Urothelium cell line (cell line): ENCODE data around the gene CCDC188.

Experiments used
- DNase-seq: peaks from one replicate; pipeline ENCODE4 v3.0.0; 2011; ENCODE audit warnings: low spot score, mixed read lengths
- FAIRE-seq: peaks from 2 replicates; lab custom pipeline; 2011; peaks lifted over from hg19 to GRCh38; lab: Jason Lieb, UNC

The CCDC188 gene

DNA sequence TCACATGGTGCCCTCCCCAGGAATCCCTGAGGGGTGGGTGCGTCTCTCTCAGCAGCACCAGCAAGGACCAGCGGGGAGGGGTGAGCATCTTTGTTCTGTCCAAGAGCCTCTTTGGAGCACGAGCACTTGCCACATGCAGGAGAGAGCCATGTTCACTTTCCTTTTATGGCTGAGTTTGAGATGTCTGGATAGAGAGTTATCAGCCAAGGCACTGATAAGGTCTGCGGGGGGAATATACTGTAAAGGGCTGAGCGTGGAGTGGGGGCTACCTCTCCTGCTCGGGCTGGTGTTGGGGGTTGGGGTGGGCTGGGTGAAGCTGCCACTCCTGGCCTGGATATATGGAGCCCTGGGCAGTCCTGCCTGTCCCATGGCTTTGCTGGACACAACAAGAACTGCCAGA, 34.9 kb upstream of the CCDC188 start:
- DNase-seq = no peak
- FAIRE-seq = no peak

DNA sequence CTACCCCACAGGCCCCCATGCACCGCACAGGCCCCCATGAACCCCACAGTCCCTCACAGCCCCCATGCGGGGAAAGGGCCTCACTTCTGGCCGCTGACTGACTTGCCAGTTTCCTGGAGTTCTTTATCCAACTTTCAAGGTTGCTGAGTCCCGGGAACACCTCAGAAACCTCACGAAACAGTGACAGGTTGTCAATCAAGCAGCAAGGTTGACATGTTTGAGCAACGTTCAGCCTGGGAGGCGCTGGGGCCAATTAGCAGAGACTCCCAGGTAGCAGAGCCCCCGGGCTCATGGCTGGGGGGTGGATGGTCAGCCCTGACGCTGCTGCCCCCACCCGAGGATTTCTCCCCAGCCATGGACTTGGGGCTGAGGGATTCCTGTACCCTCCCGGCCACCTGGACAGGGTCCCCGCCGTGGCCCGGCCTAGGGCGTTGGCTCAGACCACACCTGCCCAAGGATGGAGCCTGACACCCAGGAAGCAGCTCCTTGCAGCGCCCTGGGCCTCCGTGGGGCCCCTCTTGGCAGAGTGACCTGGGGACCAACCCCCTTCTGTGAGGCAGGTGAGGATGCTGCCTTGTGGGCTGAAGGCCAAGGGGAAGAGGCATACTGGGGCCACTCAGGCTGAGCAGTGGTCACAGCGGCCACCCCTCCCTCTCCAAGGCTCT, 33.8 kb upstream of the CCDC188 start:
- DNase-seq (no peak), FAIRE-seq (no peak)

DNA sequence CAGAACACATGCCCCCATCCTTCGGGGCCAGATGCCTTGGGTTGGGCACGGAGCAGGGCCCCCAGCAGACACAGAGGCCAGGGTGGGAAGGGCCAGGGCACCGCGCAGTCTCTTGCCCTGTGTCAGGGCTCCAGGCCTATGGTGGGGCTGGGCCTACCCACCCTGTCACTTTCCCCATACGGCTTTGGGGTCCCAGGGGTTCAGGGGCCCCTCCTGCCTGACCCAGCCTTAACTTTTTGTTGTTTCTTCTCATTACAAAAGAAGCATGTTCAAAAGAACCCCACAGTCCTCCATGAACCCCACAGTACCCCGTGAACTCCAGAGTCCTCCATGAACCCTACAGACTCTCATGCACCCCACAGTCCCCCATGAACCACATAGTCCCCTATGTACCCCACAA, 33.0 kb upstream of the CCDC188 start:
- FAIRE-seq = no peak
- DNase-seq = no peak

DNA sequence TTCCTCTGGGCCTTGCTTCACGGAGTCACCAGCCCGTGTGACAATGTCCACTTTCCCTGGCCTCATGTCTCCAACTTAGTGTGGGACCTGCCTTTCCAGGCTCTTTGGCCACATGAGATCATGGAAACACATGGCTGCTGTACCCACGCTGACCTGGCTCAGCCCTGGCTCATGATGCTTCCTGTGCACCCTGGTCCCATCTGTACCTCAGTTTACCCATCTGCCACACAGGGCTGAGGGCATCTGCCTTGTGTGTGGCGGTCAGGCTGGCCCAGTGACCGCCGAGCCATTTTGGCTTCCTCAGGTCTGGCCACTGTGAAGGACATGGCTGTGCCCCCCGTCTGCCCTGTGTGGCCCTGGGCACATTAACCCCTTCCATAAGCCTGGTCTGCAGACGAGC, 32.2 kb upstream of the CCDC188 start:
- DNase-seq (no peak), FAIRE-seq (peak; percentile 79)

DNA sequence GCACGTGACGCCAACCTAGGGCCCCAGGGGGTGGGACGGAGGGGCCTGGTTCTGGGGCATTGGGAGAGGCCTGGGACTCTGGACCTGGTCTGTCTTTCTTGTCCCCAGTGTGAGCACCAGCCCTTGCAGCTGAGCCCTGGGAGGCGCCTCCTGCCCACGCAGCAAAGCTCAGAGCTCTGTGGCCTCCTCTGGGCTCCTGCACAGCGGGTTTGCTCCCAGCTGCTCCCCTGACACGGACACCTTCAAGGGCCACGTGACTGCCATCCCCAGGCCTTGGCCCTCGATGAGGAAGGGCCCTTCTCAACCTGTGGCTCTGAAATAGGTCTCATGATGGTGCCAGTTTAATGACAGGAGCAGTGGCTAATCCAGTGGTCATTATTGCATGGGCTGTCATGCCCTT, 31.5 kb upstream of the CCDC188 start:
- no peak for FAIRE-seq

DNA sequence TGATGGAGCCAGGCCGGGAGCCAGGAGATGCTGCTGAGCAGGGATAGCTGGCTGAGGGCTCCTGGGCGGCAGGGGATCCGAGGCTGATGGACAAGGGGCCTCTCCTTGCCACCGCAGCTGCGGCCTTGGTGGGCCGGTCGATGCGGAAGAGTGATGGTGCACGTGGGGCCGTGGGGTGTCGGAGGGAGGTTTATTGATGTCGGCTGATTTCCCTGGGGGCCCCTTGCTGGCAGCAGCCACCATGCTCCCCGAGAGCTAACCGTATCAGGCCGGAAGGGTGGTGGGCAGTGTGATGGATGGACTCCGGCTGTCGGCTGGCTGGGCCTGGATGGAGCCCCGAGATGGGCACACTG, 31.0 kb upstream of the CCDC188 start:
- FAIRE-seq = no peak
- no peak for DNase-seq

More for the DNA sequence above, 31.5 kb upstream of the CCDC188 start:
- no peak for DNase-seq

DNA sequence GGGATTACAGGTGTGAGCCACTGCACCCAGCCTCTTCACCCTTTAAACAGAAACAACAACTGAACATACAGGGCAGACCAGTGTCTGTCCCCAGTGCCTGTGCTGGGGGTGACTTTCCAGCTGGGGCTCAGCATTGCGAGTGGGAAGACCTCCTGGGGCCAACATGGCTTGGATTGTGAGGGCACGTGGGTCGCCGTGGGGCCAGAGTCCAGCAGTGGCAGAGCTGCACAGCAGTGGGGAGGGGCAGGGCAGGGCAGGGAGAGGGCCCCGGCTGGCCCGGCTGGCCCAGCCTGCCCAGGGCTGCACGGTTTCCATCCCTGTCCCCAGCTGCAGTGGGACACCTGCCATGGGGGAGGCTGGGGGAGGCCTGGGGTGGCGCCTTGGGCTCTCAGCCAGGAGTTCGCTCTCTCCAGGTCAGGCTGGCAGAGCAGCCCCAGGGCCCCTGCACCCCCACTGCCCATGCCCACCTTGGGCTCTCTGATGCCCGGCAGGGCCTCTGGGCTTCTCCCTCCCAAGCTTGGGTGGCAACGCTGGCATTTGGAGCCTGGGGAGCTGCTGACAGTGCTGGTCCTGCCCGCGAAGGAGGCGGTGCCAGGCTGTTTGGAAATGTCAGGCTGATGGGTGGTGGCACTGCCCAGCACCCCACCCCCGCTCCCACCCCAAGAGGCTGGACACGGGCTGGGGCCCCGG, 30.5 kb upstream of the CCDC188 start:
- no peak for FAIRE-seq

DNA sequence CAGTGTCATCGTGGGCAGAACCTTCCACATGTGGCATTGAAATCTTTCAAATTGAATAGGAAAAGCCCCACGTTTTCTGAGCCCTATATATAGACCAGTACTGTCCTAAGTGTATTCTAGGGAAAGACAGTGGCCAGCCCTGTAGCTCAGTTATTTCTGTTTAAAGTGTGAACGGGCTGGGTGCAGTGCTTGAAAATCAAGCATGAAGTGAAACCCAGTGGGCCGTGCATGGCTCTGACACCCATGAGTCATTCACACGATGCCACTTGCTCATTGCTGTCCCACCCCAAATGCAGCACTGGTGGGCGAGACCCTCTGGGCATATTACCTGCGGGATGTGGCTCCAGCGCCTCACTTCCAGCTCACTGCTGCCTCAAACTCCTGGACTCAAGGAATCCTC, 29.8 kb upstream of the CCDC188 start:
- DNase-seq (no peak), FAIRE-seq (peak; percentile 23)

More for the DNA sequence above, 30.5 kb upstream of the CCDC188 start:
- DNase-seq = no peak

DNA sequence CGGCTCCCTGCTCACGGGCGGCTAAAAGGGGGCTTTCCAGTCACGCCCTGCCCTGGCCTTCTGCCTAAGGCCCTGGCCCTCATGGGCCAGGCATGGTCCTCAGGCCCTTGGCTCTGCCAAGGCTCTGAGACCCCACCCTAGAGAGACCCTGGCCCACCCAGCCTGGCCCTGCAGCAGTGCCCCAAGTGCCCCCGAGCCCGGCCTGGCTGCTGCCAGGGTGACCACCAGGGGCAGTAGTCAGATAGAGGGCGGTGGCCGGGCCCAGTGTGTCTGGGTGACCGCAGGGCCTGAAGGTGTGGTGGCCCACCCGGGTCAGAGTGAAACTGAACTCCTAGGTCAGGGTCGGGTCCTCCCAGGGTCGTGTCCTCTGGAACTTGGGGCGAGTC, 29.4 kb upstream of the CCDC188 start:
- no peak for FAIRE-seq
- DNase-seq = no peak

DNA sequence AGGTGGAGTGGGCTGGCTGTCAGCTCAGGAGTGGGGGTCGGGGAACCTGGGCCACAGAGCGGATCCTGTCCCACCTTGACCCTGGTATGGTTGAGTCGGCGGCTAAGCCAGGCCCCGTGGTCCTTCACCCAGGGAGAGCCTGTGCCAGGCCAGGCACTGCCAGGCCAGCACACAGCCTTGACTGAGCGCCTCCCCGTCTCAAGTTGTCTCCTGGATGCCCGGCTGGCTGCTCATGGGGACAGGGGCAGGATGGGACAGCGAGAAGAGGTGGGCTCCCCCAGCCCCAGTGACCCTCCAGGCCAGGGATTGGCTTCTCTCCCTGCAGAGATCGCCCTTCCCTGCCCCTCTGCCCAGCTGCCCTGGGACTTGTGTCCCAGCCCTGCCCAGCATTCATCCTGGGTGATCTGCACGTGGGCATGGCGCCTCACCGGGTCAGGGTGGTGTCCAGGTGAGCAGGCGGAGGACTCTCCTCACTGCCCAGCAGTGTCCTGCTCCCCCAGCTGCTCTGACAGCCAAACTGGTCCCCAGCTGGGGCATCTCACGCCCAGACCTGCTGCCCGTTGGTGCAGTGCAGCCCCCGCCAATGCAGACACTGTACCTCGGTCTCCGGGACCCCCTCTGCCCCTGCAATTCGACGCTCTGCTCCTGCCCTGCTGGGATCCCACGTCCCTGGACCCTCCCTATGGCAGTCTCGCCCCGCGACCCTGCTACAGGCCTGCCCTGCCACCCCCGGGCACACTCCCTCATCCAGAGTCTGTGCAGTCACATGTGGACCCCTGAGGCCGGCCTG, 28.8 kb upstream of the CCDC188 start:
- DNase-seq (no peak), FAIRE-seq (no peak)

DNA sequence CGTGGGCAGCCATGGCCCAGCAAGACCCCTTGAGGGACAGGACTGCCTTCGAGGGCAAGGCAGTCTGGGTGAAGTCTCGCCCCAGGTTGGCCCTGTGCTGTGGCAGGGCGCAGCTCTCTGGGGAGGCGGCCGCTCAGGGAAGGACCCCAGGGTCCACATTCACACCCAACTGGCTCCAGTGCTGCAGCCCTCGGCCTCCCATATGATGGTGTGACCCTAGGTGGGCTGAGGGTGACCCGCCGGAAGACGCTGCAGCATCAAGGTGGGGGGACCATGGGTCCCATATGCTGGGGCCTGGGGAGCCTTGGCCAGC, 28.0 kb upstream of the CCDC188 start:
- DNase-seq (no peak), FAIRE-seq (no peak)

DNA sequence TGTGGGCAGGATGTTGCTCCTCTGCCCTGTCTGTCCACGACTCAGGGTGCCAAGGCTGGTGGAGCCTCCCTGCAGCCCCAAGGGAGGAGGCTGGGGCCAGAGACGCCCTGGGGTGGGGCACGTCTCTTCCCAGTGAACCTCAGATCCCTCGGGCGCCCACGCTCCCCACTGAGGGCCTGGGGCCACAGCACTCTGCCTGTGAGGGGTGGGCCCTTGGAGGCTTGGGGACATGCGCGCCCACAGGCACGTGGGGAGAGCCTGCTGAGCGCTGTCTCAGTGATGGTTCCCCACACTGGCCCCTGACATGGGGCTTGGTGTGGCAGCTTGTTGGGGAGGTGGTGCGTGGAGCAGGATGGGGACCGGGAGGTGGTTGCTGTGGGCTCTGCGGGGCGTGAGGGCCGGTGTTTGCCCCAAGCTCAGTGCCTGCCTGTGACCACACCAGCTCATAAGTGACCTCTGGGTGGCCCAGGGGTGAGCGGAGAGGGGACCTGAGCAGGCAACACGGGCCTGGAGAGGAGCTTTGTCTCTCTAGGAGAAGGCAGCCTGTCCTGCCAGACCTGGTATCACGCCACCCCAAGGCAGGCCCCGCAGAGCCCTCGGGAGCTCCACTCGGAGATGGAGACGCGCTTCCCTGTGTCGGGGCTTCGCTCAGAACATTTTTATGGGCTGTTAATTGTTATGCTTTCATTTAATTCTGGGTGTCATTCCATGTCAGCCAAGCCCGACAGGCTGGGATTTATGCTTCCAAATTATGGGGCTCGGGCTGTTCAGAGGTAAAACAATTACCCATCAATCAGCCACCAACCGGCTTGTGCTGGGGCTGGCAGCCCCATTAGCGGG, 27.4 kb upstream of the CCDC188 start:
- no peak for FAIRE-seq
- no peak for DNase-seq

DNA sequence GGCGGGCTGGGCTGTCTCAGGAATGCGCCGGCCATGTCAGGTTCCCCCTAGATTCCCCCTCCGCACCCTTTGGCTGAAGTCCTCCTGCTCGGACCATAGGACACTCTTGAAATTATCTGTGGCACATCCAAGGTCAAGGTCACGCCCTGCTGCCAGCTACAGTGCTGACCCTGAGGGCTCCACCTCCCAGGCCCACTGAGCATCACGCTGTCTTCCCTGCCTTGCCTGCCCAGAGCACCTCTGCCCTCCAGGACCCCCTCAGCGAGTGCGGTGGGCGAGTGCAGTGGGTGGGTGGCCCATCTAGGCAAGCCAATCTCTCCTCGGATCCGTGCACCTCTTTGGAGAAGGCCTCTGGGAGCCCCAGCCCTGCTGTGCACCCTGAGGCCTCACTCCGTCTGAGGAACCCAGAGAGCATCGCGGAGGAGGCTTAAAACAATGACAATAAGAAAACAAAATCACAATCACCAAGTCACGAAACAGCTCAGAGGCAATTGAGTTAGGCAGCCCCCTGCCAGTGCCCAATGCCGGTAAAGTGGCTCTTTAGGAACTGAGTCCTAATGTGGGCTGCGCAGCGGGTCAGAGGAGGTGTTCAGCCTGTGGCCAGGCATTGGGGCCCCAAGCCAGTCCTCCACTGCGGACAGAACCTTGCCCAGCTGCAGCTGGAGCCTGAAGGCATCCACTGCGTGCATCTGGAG, 26.5 kb upstream of the CCDC188 start:
- no peak for FAIRE-seq
- DNase-seq = no peak

DNA sequence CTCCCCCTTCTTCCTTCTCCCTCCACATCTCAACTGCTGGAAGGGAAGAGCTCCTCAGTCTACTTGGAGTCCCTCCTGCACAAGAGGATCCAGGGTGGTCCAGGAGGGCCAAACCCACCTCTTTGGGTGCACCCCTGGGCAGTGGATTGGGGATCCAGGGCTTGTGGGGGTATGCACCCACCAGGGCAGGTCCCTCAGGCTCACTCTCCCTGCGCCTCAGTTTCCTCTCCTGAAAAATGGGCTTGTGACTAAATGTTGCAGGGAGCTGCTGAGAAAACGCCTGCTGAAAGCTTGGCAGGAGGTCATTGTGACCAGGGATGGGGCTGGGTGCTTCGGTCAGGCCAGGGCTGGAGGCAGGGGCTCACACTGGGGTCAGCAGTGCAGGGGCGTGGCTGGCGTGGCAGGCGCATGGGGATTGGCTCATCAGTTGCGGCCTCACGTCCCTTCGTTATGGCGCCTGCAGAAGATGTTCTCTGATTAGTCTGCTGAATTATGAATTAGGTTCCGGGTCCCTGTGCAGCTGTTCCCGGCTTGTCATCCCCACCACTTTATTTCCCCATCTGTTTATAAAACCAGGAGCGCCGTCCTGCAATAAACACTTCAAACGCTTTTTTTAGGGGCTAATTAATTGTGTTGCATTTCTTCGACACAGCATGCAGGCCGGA, 25.7 kb upstream of the CCDC188 start:
- no peak for FAIRE-seq
- DNase-seq = no peak

DNA sequence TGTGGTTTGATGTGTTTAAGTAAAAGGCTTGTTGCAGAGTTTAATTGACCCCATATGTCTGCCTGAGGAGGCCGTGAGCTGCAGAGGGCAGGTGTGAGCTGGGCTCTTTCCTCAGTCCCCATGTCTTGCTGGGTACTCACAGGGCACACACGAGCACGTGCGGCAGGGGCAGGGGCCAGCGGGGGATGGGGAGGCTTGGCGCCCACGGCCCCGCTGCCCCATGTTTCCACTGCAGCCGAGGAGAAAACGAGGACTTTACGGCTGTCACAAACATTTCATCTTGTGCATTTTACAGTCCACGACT, 24.7 kb upstream of the CCDC188 start:
- DNase-seq (no peak), FAIRE-seq (no peak)

DNA sequence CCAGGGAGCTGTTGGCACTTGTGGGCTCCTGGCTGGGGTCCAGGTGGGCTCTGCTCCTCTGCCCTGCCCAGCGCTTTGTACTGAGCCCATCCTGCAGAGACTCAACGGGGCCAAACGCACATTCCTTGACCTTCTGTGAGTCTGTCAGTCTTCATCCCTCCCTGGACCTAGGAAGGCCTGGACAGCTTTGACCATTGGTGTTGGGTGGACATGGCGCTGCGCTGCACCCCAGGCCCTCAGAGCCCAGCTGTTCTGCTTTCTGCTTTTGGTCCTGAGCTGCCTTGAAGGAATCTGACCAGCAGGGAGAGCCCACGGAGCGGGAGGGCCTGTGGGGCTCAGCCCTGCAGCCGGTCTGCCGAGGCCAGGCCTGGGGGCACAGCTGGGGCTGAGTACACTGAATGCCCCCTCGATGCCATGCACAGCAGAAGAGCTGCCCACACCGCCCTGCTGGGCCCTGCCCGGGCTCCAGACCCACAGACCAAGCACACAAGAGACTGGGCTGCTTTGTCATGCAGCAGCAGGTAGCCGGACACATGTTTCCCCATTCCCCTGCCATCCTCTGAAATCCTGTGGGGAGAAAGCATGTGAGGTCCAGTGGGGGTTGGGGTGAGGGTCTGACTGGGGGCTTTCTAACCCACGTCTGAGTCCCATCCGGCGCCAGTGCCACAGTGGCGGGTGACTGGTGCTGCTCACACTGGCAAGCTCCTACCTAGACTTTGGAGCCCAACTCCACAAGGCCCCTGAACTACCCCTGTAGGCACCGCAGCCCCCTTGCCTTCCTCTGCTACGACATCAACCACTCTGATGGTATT, 24.1 kb upstream of the CCDC188 start:
- FAIRE-seq = peak; percentile 74

DNA sequence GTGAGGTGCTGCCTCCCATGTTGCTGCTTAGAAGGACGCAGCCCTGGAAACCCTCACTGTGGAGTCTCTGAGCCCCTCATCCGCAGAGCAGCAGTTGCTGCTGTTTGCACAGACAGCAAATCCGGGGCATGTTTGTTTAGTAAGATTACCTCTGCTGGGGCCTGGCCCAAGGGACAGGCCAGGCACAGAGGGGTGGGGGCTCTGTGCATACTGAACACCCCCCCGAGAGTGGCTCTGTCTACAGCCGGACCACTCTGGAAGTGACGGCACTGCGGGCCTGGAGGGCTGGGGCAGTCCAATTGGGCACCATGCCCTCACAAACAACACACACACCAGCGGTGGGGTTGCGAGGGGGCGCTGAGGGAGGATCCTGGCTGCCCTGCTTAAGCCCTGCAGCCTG, 22.9 kb upstream of the CCDC188 start:
- FAIRE-seq (peak; percentile 56), DNase-seq (no peak)

More for the DNA sequence above, 24.1 kb upstream of the CCDC188 start:
- no peak for DNase-seq

DNA sequence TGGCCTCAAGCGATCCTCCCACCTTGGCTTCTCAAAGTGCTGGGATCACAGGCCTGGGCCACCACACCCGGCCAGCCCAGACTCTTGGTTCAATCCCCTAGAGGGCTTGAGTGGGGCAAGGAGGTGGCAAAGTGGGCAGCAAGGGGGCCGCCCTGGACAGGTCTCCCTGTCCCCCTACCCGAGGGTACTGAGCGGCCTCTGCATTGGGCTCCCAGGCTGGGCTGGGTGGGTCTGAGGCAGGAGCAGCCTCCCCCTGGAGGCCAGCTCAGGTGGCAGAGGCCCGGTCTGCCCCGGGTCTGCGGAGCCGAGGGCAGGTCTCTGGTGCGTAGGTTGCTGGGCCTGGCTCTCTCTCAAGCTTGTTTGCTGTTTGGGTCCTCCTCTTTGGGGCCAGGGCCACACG, 22.4 kb upstream of the CCDC188 start:
- DNase-seq (no peak), FAIRE-seq (no peak)

DNA sequence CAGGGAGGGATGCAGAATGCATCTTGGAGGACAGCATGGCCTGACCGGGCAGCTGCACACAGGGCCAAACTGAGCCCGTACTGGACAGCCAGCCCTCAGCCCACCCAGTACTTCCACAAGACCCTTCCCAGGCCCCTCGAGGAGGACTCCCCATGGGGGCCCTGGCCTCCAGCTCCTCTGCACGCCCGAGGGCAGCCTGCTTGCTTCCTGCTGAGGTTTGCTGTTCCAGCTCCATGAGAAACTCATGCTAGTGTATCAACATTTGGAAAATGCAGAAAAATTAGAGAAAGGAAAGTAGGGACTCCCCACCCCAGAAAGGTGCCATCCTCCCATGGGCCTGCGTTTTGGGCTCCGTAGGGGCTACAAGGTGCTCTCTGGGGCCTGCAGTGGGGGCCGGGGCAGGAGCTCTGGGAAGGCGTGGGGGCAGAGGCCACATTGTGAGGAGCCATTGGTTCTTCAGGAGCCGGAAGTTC, 21.3 kb upstream of the CCDC188 start:
- DNase-seq = no peak
- no peak for FAIRE-seq
